Uterus (tissue), 4 donors: ENCODE data around the gene EPX. TPM values are rescaled to one million over a fixed set of nuclear protein-coding genes. Genes with fewer than 3 reads are reported as not detected.

Experiments used
- DNase-seq, 2 donors: peaks; one replicate each; pipeline ENCODE4 v3.0.0-alpha.2; 2019 to 2020
- H3K27ac ChIP-seq, 2 donors: fragments of 200-600 bp; sonication (generic); 1 replicate in 1 of 2; 2 replicates in 1 of 2; pipeline ENCODE4 v1.5.1; 2016 to 2018
- H3K27me3 ChIP-seq, 2 donors: fragments of 200-600 bp; sonication (generic); one replicate each; pipeline ENCODE4 v1.5.1; 2018 to 2019; ENCODE audit warnings: control low read depth in 1 of 2
- H3K36me3 ChIP-seq, 2 donors: fragments of 200-600 bp; sonication (generic); one replicate each; pipeline ENCODE4 v1.5.1; 2019; ENCODE audit warnings: control low read depth in 1 of 2
- H3K4me1 ChIP-seq, 2 donors: fragments of 200-600 bp; sonication (generic); one replicate each; pipeline ENCODE4 v1.5.1; 2018 to 2019; ENCODE audit warnings: control low read depth in 1 of 2
- H3K4me3 ChIP-seq, 2 donors: fragments of 200-600 bp; sonication (generic); 1 replicate in 1 of 2; 2 replicates in 1 of 2; pipeline ENCODE4 v1.5.1; 2018 to 2019; ENCODE audit warnings: mild to moderate bottlenecking in 1 of 2
- H3K9me3 ChIP-seq, 2 donors: fragments of 200-600 bp; sonication (generic); one replicate each; pipeline ENCODE4 v1.5.1; 2019; ENCODE audit warnings: control low read depth in 1 of 2
- CTCF ChIP-seq, 4 experiments: fragments of 200-600 bp in 2 of 4; fragments of 450-650 bp in 2 of 4; sonication (generic) in 2 of 4; IDR thresholded peaks; one replicate each; pipeline ENCODE4 v1.5.1; 2016 to 2019; ENCODE audit warnings: antibody characterized with exemption in 4 of 4, mild to moderate bottlenecking in 2 of 4, moderate library complexity in 1 of 4
- POLR2A ChIP-seq, 2 donors: fragments of 450-650 bp; IDR thresholded peaks; one replicate each; pipeline ENCODE4 v1.6.1; 2016; ENCODE audit warnings: antibody characterized with exemption in 2 of 2, mild to moderate bottlenecking in 1 of 2, moderate library complexity in 1 of 2
- intact Hi-C: fragments of 100-400 bp; cut with DNase I; formaldehyde crosslinking; loops from one replicate; pipeline ENCODE4 v1.15.1; 2023; ENCODE audit warnings: low total_unique reads
- total RNA-seq, 4 donors: library from RNA; depleted of rRNA in 3 of 4; stranded (reverse); fragments of >200 nt in 3 of 4; gene quantifications; one replicate each; pipeline versions ENCODE4 v1.1.0 to v1.2.4, GENCODE V29; 2014 to 2023
- donor health status: DM: yes; HTN: yes; CAD: no.

The EPX gene
- total RNA-seq, 4 donors from 2014 or later, result not detected

GRCh38 chr17:58229881-58230280, 37.4 kb downstream of the EPX start:
- intact Hi-C loops, result no loop called here

GRCh38 chr17:58231641-58232040, 39.1 kb downstream of the EPX start:
- Histone ChIP-seq H3K27me3 (no peaks in the 10 kb centered on the region), H3K4me1 (no peaks in the 10 kb centered on the region), H3K27ac (peak overlapping the region; percentile 14 to 40), H3K9me3 (no peaks in the 10 kb centered on the region), H3K36me3 (no peaks in the 10 kb centered on the region), H3K4me3 (no peak overlapping the region)
- DNase-seq, result no peak
- TF ChIP-seq POLR2A (IDR thresholded peaks at IDR 0.05) (no peak), CTCF (IDR thresholded peaks at IDR 0.05) (no peak)
- intact Hi-C loops, result no loop called here

More at GRCh38 chr17:58229881-58230280, 37.4 kb downstream of the EPX start:
- Histone ChIP-seq H3K27ac (no peak overlapping the region), H3K36me3 (no peaks in the 10 kb centered on the region), H3K27me3 (no peaks in the 10 kb centered on the region), H3K4me3 (no peak overlapping the region), H3K9me3 (no peaks in the 10 kb centered on the region), H3K4me1 (no peaks in the 10 kb centered on the region)
- TF ChIP-seq CTCF (IDR thresholded peaks at IDR 0.05) (no peak), POLR2A (IDR thresholded peaks at IDR 0.05) (no peak)
- DNase-seq, result no peak

- Histone ChIP-seq H3K36me3 (no peaks in the 10 kb centered on the region), H3K27ac (peak overlapping the region in 1 of 2 donors; percentile 40), H3K27me3 (no peaks in the 10 kb centered on the region), H3K4me1 (no peaks in the 10 kb centered on the region), H3K9me3 (no peaks in the 10 kb centered on the region), H3K4me3 (no peak overlapping the region)
- no peak for DNase-seq
- TF ChIP-seq POLR2A (IDR thresholded peaks at IDR 0.05), result no peak
- no peak for TF ChIP-seq CTCF (IDR thresholded peaks at IDR 0.05)
- intact Hi-C loops, result no loop called here
Observed at GRCh38 chr17:58232707-58233156, 40.2 kb downstream of the EPX start.

GRCh38 chr17:58233543-58233942, 41.0 kb downstream of the EPX start:
- H3K27me3 ChIP-seq, result no peaks in the 10 kb centered on the region
- intact Hi-C loops, result no loop called here
- no peak overlapping the region for H3K27ac ChIP-seq
- no peaks in the 10 kb centered on the region for H3K9me3 ChIP-seq
- H3K4me1 ChIP-seq, result no peaks in the 10 kb centered on the region
- H3K4me3 ChIP-seq, result no peak overlapping the region
- no peaks in the 10 kb centered on the region for H3K36me3 ChIP-seq
- TF ChIP-seq POLR2A (IDR thresholded peaks at IDR 0.05) (no peak), CTCF (IDR thresholded peaks at IDR 0.05) (no peak)
- DNase-seq, result no peak

GRCh38 chr17:58234512-58234911, 42.0 kb downstream of the EPX start:
- DNase-seq, result no peak
- Histone ChIP-seq H3K27me3 (no peaks in the 10 kb centered on the region), H3K36me3 (no peaks in the 10 kb centered on the region), H3K4me3 (no peak overlapping the region), H3K4me1 (no peaks in the 10 kb centered on the region), H3K9me3 (no peaks in the 10 kb centered on the region), H3K27ac (no peak overlapping the region)
- TF ChIP-seq POLR2A (IDR thresholded peaks at IDR 0.05) (no peak), CTCF (IDR thresholded peaks at IDR 0.05) (no peak)
- intact Hi-C loops, result no loop called here
